ENCODE results near the gene CSNK1D. TPM values are rescaled to one million over a fixed set of nuclear protein-coding genes. Genes with fewer than 3 reads are reported as not detected.

CSNK1D gene
- 112 TPM for polyA plus RNA-seq (2013, experiment 1 of 2; ENCODE audit: insufficient read length)
- 118 TPM for polyA plus RNA-seq (2013, experiment 2 of 2; ENCODE audit: insufficient read length)

DNA sequence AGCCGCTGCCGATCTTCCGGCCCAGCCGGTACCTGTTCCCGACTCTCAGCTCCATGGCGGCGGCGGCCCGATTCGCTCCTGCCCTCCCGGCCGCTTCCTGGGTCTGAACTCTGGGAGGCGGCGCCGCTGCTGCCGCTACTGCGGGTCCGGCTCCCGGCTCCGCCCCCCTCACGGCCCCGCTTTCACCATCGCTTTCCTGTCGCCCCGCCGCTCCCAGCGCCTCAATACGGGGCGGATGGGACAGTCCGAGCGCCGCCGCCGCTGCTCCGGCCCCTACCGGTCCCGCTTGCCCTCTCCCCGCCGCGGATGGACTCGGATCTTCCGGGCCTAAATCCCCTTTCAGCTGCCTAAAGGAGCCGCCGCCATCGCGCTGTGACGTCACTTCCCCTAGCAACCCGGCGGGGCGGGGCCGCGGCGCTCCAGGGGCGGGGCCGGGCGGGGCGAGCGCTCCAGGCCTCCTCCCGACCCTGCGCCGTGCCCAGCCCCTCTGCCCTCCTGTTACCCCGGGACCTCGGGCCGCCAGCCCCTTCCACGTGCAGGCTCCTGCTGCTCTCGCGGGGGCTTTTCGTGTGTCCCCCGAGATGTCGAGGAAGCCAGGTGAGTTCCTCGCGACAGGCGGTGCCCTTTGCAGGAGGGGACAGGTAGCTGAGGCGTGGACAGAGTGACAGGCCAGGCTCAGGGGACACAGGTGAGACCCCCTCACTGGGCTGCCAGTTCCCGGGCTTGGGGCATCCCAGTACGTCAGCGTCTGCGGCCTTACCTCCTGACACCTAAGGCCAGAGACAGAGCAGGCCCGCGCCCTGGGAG, at the start of gene CSNK1D:
TSS of gene CSNK1D (minus strand) at position 374 of the 807 bp plus-strand sequence. CDS start at position 55, 319 bp downstream.
- DNase-seq = peak; percentile 87

DNA sequence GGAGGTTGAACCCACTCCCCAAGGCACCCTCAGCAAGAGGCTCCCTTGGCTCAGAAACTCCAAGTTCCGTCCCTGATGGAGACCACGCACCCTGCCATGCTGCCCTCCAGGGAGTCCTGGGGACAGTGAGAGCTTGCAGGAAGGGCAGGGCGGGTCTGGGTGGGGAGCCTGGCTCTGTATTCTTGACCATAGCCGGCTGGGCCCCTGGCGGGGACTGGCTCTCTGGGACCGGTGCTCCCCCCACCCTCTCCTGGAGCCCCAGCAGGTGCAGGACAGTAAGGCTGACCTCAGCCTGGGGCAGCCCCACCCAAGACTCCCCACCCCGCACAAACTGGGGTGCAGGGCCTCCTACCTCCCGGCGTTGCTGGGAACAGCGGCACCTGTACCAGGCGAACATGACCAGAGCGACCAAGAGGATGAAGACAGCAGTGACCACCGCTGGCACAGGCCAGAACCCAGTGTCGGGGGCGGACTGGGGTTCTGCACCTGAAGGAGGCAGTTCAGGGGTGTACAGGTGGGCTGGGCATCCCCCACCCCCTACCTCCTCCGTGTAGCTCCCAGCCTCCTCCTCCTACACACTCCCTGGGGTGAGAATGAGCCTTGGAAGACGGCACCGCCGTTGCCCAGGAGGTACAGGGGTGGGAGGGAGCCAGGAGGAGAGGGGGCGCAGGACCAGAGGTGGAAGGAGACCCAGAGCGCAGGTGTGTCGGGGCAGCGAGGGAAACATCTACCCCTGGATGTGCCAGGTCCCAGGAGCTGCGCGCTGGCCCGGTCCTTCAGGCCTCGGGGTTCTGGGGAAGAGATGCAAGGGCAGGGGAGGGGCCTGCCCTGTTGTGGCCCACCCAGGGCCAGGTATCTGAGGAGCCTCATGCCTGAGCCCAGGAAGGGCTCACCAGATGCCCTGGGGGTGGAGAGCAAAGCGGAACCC, 49.3 kb upstream of the CSNK1D start:
- DNase-seq = no peak

GRCh38 chr17:82321947-82322466, 48.5 kb upstream of the CSNK1D start:
- no peak for DNase-seq

GRCh38 chr17:82320956-82321927, 47.7 kb upstream of the CSNK1D start:
- no peak for DNase-seq

GRCh38 chr17:82320140-82320840, 46.8 kb upstream of the CSNK1D start:
- no peak for DNase-seq

DNA sequence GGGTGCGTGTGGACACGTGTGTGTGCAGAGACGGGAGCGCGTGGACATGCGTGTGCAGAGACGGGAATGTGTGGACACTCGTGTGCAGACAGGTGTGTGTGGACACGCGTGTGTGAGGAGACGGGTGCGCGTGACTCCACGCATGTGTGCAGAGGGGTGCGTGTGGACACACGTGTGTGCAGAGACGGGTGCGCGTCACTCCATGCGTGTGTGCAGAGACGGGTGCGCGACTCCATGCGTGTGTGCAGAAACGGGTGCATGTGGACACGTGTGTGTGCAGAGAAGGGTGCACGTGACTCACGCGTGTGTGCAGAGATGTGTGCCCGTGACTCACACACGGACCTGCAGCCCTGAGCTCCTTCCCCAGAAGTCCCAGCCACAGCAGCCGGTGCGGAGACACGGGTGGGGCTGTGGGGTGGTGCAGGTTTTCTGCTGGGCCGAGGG, 46.1 kb upstream of the CSNK1D start:
- no peak for DNase-seq

DNA sequence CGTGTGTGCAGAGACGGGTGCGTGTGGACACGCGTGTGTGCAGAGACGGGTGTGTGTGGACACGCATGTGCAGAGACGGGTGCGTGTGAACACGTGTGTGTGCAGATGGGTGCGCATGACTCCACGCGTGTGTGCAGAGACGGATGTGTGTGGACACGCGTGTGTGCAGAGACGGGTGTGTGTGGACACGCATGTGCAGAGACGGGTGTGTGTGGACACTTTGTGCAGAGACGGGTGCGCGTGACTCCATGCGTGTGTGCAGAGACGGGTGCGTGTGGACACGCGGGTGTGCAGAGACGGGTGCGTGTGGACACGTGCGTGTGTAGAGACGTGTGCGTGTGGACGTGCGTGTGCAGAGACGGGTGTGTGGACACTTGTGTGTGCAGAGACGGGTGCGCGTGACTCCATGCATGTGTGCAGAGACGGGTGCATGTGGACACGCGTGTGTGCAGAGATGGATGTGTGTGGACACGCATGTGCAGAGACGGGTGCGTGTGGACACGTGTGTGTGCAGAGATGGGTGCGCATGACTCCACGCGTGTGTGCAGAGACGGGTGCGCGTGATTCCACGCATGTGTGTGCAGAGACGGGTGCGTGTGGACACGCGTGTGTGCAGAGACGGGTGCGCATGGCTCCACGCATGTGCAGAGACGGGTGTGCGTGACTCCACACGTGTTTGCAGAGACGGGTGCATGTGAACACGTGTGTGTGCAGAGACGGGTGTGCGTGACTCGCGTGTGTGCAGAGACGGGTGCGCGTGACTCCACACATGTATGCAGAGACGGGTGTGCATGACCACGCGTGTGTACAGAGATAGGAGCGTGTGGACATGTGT, 45.5 kb upstream of the CSNK1D start:
- DNase-seq = no peak

DNA sequence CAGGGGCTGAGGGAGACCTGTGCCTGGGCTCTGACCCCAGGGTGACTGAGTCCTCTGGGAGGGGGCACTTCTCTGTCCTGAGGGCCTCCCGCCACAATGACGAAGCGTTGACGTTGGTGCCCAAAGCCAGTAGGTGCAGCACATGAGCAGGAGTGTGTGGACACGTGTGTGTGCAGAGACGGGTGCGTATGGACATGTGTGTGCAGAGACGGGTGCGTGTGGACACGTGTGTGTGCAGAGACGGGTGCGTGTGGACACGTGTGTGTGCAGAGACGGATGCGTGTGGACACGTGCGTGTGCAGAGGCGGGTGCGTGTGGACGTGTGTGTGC, 44.6 kb upstream of the CSNK1D start:
- no peak for DNase-seq

- no peak for DNase-seq
Measured at GRCh38 chr17:82317394-82318168, 44.1 kb upstream of the CSNK1D start, which contains the start of gene CD7. Gene CD7, minus strand, starts transcription at chr17:82317608. Its CDS starts 113 bp downstream, at chr17:82317495.

DNA sequence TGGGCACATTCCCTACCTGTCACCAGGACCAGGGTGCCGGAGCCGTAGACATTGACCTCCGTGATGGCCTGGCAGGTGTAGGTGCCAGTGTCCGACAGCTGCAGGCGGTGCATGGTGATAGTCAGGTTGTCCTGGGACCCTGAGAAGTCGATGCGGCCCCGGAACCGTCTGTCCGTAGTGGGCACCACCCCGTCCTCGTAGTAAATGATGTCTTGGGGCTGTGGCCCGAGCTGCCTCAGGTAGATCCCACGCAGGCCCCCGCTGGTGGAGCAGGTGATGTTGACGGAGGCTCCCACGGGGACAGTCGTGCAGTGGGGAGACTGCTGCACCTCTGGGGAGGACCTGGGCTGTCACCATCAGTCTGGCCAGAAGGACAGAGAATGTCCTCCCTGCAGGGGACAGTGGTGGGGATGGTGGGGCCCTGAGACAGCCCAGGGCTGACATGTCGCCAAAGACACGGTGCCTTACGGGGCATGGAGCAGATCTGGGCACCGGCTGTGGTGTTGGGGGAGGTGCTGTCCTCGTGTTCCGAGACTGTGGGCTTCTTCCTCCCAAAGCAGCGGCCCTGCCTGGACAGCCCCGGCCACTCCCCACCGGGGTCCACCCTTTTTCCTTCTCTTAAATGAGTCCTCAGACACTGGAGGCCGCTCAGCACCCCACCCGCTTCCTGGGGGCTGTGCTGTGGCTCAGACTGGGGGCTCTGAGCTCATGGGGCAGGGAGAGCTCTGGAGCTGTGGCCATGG, 43.3 kb upstream of the CSNK1D start:
- DNase-seq = no peak

GRCh38 chr17:82315703-82316358, 42.3 kb upstream of the CSNK1D start:
- no peak for DNase-seq

DNA sequence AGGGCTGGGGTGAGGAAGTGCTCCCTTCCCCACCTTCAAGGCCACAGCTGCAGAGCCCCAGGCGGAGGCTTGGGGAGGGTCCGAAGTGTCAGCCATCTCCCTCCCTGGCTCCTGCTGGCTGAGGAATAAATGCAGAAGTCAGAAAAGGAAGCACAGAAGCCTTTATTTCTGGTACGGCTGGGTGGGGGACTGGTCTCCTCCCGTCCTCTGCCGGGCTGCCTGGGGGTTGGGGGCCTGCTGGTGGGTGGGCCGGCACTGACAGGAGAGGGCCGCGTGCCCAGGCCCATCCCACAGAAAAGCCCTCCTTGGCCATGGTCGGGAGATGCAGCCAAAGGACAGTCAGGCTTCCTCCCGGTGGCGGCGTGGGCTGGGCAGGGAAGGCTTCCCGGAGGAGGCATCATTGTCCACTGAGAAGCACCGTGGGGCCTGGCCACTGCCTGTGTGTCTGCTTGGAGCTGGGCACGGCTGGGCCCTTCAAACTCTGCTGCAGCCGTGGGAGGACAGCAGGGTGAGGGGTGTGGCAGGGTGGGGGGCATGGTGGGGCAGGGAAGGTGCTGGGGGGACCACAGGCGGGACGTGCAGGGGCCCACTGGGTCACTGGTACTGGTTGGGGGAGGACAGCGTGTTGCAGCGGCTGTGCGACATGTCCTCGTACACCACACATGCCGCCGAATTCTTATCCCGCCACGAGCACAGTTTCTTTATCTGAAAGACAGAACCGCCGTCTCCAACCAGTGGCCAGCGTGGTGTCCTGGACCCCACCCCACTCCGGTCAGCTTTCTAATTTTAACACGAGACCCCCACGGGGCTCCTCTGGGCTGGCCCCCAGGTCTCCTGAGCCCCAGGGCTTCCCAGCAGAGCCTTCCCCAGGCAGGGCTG, 41.5 kb upstream of the CSNK1D start:
- no peak for DNase-seq

DNA sequence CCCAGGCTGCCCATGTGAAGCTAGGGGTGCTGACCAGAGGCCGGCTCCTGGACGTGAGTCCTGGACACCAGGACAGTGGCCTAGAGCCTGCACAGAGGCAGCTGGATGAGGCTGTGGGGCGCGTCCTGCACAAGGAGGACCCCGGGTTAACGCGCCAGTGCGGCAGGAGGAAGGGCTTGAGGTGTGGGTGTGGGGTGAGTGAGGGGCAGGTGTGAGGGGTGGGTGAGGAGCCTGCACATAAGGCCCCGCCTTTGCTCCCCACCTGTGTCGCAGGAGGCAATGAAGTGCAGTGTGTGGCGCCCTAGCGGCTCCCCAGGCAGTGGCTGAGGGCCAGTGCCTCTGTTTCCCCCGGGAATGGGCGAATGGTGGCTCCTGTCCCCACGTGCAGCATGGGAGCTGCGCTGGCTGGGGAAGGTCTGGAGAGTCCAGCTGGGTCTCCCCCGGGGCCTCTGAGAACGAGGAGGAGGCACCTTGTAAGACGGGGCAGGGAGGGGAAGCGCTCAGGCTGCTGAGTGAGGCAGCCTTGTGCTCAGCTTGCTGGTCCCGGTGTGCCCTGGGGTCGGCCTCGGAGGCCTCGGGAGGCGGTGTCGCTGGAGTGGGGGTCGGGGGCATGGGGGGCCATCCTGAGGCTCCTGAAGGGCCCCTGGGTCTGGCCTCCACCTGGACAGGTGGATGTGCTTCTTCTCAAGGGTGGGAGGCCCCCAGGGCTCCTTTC, 40.7 kb upstream of the CSNK1D start:
- DNase-seq = no peak

DNA sequence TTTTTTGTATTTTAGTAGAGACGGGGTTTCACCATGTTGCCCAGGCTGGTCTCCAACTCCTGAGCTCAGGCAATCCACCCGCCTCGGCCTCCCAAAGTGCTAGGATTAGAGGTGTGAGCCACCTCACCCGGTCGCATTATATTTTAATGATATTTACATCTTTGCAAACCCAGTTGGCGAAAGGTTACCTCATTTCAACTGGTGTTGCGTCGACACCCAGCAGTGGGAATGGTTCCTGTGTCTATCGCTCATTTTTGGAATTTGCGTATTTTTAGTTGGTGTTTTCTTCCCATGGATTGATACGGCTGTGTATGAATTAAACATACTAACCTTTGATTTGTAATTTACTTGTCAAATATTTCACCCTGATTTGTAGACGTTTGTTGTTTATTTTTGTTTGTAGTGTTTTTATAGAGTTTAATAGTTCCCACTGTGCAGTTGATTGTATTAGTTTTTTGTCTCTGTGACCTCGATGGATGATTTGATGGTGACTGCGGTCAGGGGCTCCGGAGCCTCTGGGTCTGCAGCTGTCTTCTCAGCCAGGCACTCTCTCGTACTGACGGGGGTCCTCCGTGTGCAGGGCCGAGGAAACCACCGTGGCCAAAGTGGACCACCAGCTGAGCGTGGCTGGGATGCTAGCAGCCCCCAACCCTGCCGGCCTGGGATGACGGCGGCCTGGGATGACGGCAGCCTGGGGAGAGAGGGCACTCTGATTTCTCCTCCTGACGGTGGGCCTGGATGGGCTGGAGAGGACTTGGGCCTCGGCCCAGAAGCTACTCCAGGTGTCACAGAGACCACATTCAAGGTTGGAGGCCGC, 39.9 kb upstream of the CSNK1D start:
- no peak for DNase-seq

DNA sequence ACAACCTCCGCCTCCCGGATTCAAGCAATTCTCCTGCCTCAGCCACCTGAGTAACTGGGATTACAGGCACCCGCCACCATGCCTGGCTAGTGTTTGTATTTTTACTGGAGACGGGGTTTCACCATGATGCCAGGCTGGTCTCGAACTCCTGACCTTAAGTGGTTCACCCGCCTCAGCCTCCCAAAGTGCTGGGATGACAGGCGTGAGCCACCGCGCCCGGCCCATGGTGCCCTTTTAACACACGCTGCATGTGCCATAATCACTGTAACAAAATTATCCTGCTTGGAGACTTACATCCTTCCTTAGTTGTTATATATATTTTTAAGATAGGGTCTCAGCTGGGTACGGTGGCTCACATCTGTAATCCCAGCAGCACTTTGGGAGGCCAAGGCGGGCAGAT, 38.5 kb upstream of the CSNK1D start:
- no peak for DNase-seq

Data from fibroblast of skin of scalp (primary cell).